Measurements from ENCODE around the gene EIF1. TPM values are rescaled to one million over a fixed set of nuclear protein-coding genes. Genes with fewer than 3 reads are reported as not detected.

Gene EIF1
- total and polyA plus RNA-seq, 2 experiments from 2014 or later = 272 to 603 TPM

GRCh38 chr17:41667280-41668041 is 21.2 kb upstream of the EIF1 start (continued):
- TF ChIP-seq ZNF462 (CRISPR knock-in tag; IDR thresholded peaks at IDR 0.05) (no peak), JUNB (IDR thresholded peaks at IDR 0.05; ENCODE audit: unreplicated experiment) (no peak), EZH2 (IDR thresholded peaks at IDR 0.05; ENCODE audit: low read depth, unreplicated experiment) (no peak), ZNF114 (CRISPR knock-in tag; IDR thresholded peaks at IDR 0.05) (no peak), REST (IDR thresholded peaks at IDR 0.05; ENCODE audit: unreplicated experiment) (no peak), POLR2AphosphoS5 (IDR thresholded peaks at IDR 0.05; ENCODE audit: low read depth) (no peak)

Data from GM23338 (cell line).